Panc1 (cell line): ENCODE data around the gene GTSE1. TPM values are rescaled to one million over a fixed set of nuclear protein-coding genes. Genes with fewer than 3 reads are reported as not detected.

Experiments
- ATAC-seq: fragments of 200-7000 bp; cut with Tn5 transposase; 2 replicates; pipeline ENCODE4 v1.9.1; 2020; ENCODE audit warnings: mild to moderate bottlenecking, moderate library complexity
- BruUV-seq: library from RNA; stranded (reverse); fragments of 400-500 nt; replicated peaks from 2 replicates; lab custom pipeline; 2021; lab: Mats Ljungman, UMichigan
- CTCF ChIA-PET: fragments of 300-600 bp; sonication (Branson Sonifier 250); formaldehyde crosslinking; loops from one replicate; lab custom pipeline; 2022; ENCODE audit warnings: antibody characterized with exemption; lab: Charles Lee
- POLR2A ChIA-PET: fragments of 300-600 bp; sonication (Branson Sonifier 250); formaldehyde crosslinking; loops from one replicate; lab custom pipeline; 2022; ENCODE audit warnings: antibody characterized with exemption; lab: Charles Lee
- DNase-seq: peaks from one replicate; pipeline ENCODE4 v3.0.0-alpha.2; 2010; ENCODE audit warnings: low read depth, low spot score
- H3K27ac ChIP-seq: 2 replicates; pipeline ENCODE4 v1.5.1; 2011; ENCODE audit warnings: mild to moderate bottlenecking, low read length, inconsistent platforms
- H3K27me3 ChIP-seq: fragments of 200-500 bp; sonication (Bioruptor generic); 2 replicates; pipeline ENCODE4 v1.6.0; 2014; ENCODE audit warnings: low read length, inconsistent platforms; ENCODE audit not compliant: control insufficient read depth, insufficient read depth
- H3K36me3 ChIP-seq: fragments of 200-500 bp; sonication (Bioruptor generic); 2 replicates; pipeline ENCODE4 v1.5.1; 2014; ENCODE audit warnings: inconsistent platforms, mild to moderate bottlenecking, low read length, moderate library complexity; ENCODE audit not compliant: control insufficient read depth, insufficient read depth
- H3K4me1 ChIP-seq: 2 replicates; pipeline ENCODE4 v1.5.1; 2011; ENCODE audit warnings: inconsistent platforms, mild to moderate bottlenecking, low read length, moderate library complexity; ENCODE audit not compliant: control insufficient read depth, insufficient read depth
- H3K4me3 ChIP-seq, 2 experiments: 2 replicates each; pipeline ENCODE4 v1.5.1; 2011 to 2012; ENCODE audit warnings: low read depth in 2 of 2, low read length in 2 of 2, mild to moderate bottlenecking in 2 of 2, inconsistent platforms in 1 of 2, moderate library complexity in 1 of 2
- H3K9me3 ChIP-seq: fragments of 200-500 bp; sonication (Bioruptor generic); 2 replicates; pipeline ENCODE4 v1.5.1; 2014; ENCODE audit warnings: low read depth, mild to moderate bottlenecking, inconsistent platforms, low read length, moderate library complexity; ENCODE audit not compliant: control insufficient read depth, insufficient read depth
- CTCF ChIP-seq: fragments of 450-650 bp; IDR thresholded peaks from 2 replicates; pipeline ENCODE4 v1.5.1; 2017; ENCODE audit warnings: mild to moderate bottlenecking
- POLR2AphosphoS5 ChIP-seq: IDR thresholded peaks from 2 replicates; pipeline ENCODE4 v1.6.1; 2012; ENCODE audit warnings: mild to moderate bottlenecking, low read depth, low read length, moderate library complexity
- REST ChIP-seq, 2 experiments: IDR thresholded peaks; 2 replicates each; pipeline ENCODE4 v1.6.1; 2011 to 2012; ENCODE audit warnings: low read depth in 2 of 2, control low read depth in 1 of 2, low read length in 1 of 2, mild to moderate bottlenecking in 1 of 2, moderate library complexity in 1 of 2; ENCODE audit not compliant: insufficient read depth in 1 of 2
- SIN3A ChIP-seq: IDR thresholded peaks from 2 replicates; pipeline ENCODE4 v1.6.1; 2012; ENCODE audit warnings: low read depth, mild to moderate bottlenecking, low read length, moderate library complexity, borderline replicate concordance; ENCODE audit not compliant: insufficient read depth
- TCF7L2 ChIP-seq: IDR thresholded peaks from 2 replicates; pipeline ENCODE4 v1.6.1; 2011; ENCODE audit warnings: mild to moderate bottlenecking, low read depth, low read length, inconsistent platforms
- in situ Hi-C: cut with HindIII; loops from 2 replicates; pipeline ENCODE4 v1.10.0; 2016; ENCODE audit warnings: low sequenced_read_pairs, low pct_unique_long_range_greater_than_20kb
- intact Hi-C: fragments of 100-400 bp; cut with micrococcal nuclease; formaldehyde crosslinking; loops from one replicate; pipeline ENCODE4 v1.10.0; 2022; ENCODE audit not compliant: unreplicated experiment
- total RNA-seq: library from RNA; stranded (reverse); gene quantifications from one replicate; pipeline ENCODE4 v1.2.1, GENCODE V29; 2021; ENCODE audit not compliant: unreplicated experiment

GTSE1 gene
- total RNA-seq, 1 experiment from 2014 or later = 36.2 TPM

DNA sequence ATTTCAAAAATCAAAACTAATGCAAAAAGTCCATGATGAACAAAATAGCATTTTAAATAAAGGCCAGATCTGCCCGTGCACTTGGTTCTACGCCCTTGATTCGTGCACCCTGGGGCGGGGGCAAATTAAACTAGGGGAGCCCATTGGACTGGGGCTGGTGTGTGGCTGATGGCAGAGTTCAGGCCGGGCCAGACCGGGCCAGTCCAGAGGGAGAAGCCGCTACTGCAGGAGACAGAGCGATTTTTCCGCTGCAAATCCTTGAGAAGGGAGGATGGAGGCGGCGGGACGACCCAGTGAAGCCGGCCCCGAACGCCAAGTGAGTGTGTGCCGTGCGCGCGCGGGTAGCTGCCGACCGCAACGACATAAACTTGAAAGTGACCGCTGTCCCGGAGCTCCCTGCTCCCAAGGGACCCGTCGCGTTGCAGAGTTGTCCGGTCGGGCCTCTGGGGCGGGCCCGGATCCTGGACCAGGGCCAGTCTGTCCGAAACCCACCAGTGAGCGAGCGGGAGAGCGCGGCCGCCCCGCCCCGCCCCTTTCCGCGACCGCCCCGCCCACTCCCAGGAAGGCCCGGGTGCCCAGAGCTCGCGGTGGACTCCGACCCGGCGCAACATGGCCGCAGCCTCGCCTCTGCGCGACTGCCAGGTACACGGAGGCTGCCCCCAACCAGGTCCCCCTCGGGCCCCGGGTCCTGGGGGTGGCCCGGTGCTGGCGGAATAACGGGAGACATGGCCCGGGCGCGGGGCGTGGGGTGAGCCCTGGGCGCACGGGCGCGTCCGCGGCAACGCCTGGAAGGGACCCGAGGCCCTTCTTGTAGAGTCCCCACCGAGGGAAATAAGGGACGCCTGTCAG, 29.0 kb upstream of the GTSE1 start, which contains the start of gene TTC38:
TTC38 (plus strand) TSS at position 578 of the 849 bp plus-strand sequence; CDS start at position 610, 32 bp downstream.
- ChIA-PET POLR2A (no interaction called here), CTCF (interaction anchor here (0.6 kb wide), 1 partner anchor 676 kb away, joined by 6 read pairs; no protein-coding TSS in a partner anchor)
- in situ Hi-C loops (no loop called here), intact Hi-C loops (no loop called here)
- TF ChIP-seq POLR2AphosphoS5 (peak; percentile 67), SIN3A (no peak), TCF7L2 (peak; percentile 84)
- no peak for DNase-seq
- Histone ChIP-seq H3K4me1 (peaks cover 7% of the 10 kb centered on the region), H3K9me3 (no peaks in the 10 kb centered on the region), H3K27ac (peak within 1 kb of the TSS; percentile 75), H3K27me3 (no peaks in the 10 kb centered on the region), H3K36me3 (no peaks in the 10 kb centered on the region), H3K4me3 (peak within 1 kb of the TSS; percentile 72 to 85)
- peak; percentile 98 for ATAC-seq
- no TSS peak for BruUV-seq

DNA sequence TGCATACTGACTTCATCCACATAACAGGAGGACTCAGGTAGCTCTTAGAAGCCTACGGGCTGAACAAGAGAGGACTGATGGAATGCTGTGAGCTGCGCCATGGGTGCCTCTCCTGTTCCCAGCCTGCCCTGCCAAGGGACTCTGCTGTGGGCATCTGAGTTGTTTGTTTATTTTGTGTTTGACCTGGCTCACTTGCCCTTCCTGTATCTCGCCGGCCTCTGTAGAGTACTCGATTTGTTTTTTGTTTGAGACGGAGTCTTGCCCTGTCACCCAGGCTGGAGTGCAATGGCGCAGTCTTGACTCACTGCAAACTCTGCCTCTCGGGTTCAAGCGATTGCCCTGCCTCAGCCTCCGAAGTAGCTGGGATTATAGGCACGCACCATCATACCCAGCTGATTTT, 27.1 kb upstream of the GTSE1 start:
- CTCF ChIA-PET = no interaction called here
- H3K27ac ChIP-seq = no peak overlapping the region
- no peaks in the 10 kb centered on the region for H3K36me3 ChIP-seq
- TF ChIP-seq TCF7L2 (no peak), SIN3A (no peak), CTCF (no peak), REST (IDR thresholded peaks at IDR 0.05; ENCODE audit: insufficient read depth in 1 of 2, low read depth in 2 of 2, low read length in 1 of 2) (no peak), POLR2AphosphoS5 (no peak)
- no peak for DNase-seq
- POLR2A ChIA-PET = no interaction called here
- H3K9me3 ChIP-seq = no peaks in the 10 kb centered on the region
- ATAC-seq = no peak
- H3K4me3 ChIP-seq = no peak overlapping the region
- peaks cover 7% of the 10 kb centered on the region for H3K4me1 ChIP-seq
- intact Hi-C loops = no loop called here
- in situ Hi-C loops = no loop called here
- H3K27me3 ChIP-seq = no peaks in the 10 kb centered on the region
- no TSS peak for BruUV-seq
